Activated CD8-positive, alpha-beta T cell treated with anti-CD3 and anti-CD28 coated beads, Interleukin-2, amount 10 ng/mL, durations not matched to agents 7 days and 5 days (primary cell): ENCODE data around the gene TMEM121B. TPM values are rescaled to one million over a fixed set of nuclear protein-coding genes. Genes with fewer than 3 reads are reported as not detected.
A peak's percentile ranks its signal among the peaks of the same experiment; 100 is the strongest.

Source experiments
- ATAC-seq: fragments of 150-1000 bp; cut with Tn5 transposase; one replicate; pipeline ENCODE4 v1.10.0; 2021; ENCODE audit warnings: moderate library complexity
- CTCF ChIA-PET: fragments of 350-600 bp; sonication (Branson Sonifier 250); formaldehyde crosslinking; loops from one replicate; lab custom pipeline; 2021; ENCODE audit warnings: antibody characterized with exemption; lab: Charles Lee
- POLR2A ChIA-PET: fragments of 350-600 bp; sonication (Branson Sonifier 250); formaldehyde crosslinking; loops from one replicate; lab custom pipeline; 2021; ENCODE audit warnings: antibody characterized with exemption; lab: Charles Lee
- DNase-seq: peaks from one replicate; pipeline ENCODE4 v3.0.0-alpha.2; 2020
- H3K27ac Mint-ChIP-seq: one replicate; pipeline ENCODE4 v1.8.0; 2021; ENCODE audit warnings: mild to moderate bottlenecking, mixed read lengths
- H3K27me3 Mint-ChIP-seq: one replicate; pipeline ENCODE4 v1.8.0; 2021; ENCODE audit warnings: low read depth, mixed read lengths
- H3K36me3 Mint-ChIP-seq: one replicate; pipeline ENCODE4 v1.8.0; 2021; ENCODE audit warnings: low read depth, mixed read lengths
- H3K4me1 Mint-ChIP-seq: one replicate; pipeline ENCODE4 v1.8.0; 2021; ENCODE audit warnings: low read depth, mixed read lengths
- H3K4me3 Mint-ChIP-seq: one replicate; pipeline ENCODE4 v1.8.0; 2021; ENCODE audit warnings: mild to moderate bottlenecking, mixed read lengths
- H3K9me3 Mint-ChIP-seq: one replicate; pipeline ENCODE4 v1.8.0; 2022; ENCODE audit warnings: mixed read lengths; ENCODE audit not compliant: insufficient read depth
- total RNA-seq, 2 experiments: library from RNA; stranded (reverse); gene quantifications; one replicate each; pipeline ENCODE4 v1.2.3, GENCODE V29; 2021

Gene TMEM121B
- total RNA-seq, 2 experiments from 2014 or later = 0.11 to 0.18 TPM

- Mint-ChIP-seq H3K4me3 (no peak overlapping the region), H3K27ac (peak overlapping the region; percentile 23), H3K9me3 (no peaks in the 10 kb centered on the region), H3K4me1 (no peaks in the 10 kb centered on the region), H3K36me3 (peaks cover 18% of the 10 kb centered on the region), H3K27me3 (no peaks in the 10 kb centered on the region)
- DNase-seq (no peak), ATAC-seq (no peak)
- ChIA-PET POLR2A (no interaction called here), CTCF (interaction anchor here (0.5 kb wide), 1 partner anchor 156 kb away, joined by 3 read pairs; no protein-coding TSS in a partner anchor)
Measured at GRCh38 chr22:17137170-17137569, 16.0 kb upstream of the TMEM121B start.

- ATAC-seq (no peak), DNase-seq (no peak)
- ChIA-PET CTCF (interaction anchor here (0.7 kb wide), 1 partner anchor 366 kb away, joined by 3 read pairs; no protein-coding TSS in a partner anchor), POLR2A (no interaction called here)
- peaks cover under 1% of the 10 kb centered on the region for H3K4me1 Mint-ChIP-seq
- H3K36me3 Mint-ChIP-seq = peaks cover 13% of the 10 kb centered on the region
- no peak overlapping the region for H3K4me3 Mint-ChIP-seq
- H3K9me3 Mint-ChIP-seq = no peaks in the 10 kb centered on the region
- H3K27me3 Mint-ChIP-seq = no peaks in the 10 kb centered on the region
- no peak overlapping the region for H3K27ac Mint-ChIP-seq
Measured at GRCh38 chr22:17135153-17135760, 14.1 kb upstream of the TMEM121B start.

- Mint-ChIP-seq H3K4me3 (no peak overlapping the region), H3K27me3 (no peaks in the 10 kb centered on the region), H3K4me1 (peaks cover 2% of the 10 kb centered on the region), H3K36me3 (peaks cover 4% of the 10 kb centered on the region), H3K27ac (no peak overlapping the region), H3K9me3 (no peaks in the 10 kb centered on the region)
- ChIA-PET POLR2A (no interaction called here), CTCF (no interaction called here)
- ATAC-seq (no peak), DNase-seq (no peak)
Measured at GRCh38 chr22:17133137-17133536, 12.0 kb upstream of the TMEM121B start.

GRCh38 chr22:17132112-17132511 is 11.0 kb upstream of the TMEM121B start:
- Mint-ChIP-seq H3K9me3 (no peaks in the 10 kb centered on the region), H3K27ac (no peak overlapping the region), H3K27me3 (peaks cover 2% of the 10 kb centered on the region), H3K4me1 (peaks cover 2% of the 10 kb centered on the region), H3K36me3 (peaks cover 2% of the 10 kb centered on the region), H3K4me3 (no peak overlapping the region)
- DNase-seq (no peak), ATAC-seq (no peak)
- CTCF ChIA-PET = interaction anchor here (1.8 kb wide), 1 partner anchor 40 kb away, joined by 10 read pairs; no protein-coding TSS in a partner anchor
- POLR2A ChIA-PET = no interaction called here

GRCh38 chr22:17131686-17132085 is 10.5 kb upstream of the TMEM121B start:
- Mint-ChIP-seq H3K36me3 (peaks cover 2% of the 10 kb centered on the region), H3K9me3 (no peaks in the 10 kb centered on the region), H3K27ac (no peak overlapping the region), H3K4me1 (peaks cover 2% of the 10 kb centered on the region), H3K4me3 (no peak overlapping the region), H3K27me3 (peaks cover 2% of the 10 kb centered on the region)
- ATAC-seq = no peak
- ChIA-PET CTCF (interaction anchor here (1.8 kb wide), 1 partner anchor 40 kb away, joined by 10 read pairs; no protein-coding TSS in a partner anchor), POLR2A (no interaction called here)
- DNase-seq = no peak

GRCh38 chr22:17130199-17130598 is 9.0 kb upstream of the TMEM121B start:
- Mint-ChIP-seq H3K9me3 (no peaks in the 10 kb centered on the region), H3K27me3 (peaks cover 2% of the 10 kb centered on the region), H3K36me3 (peaks cover 2% of the 10 kb centered on the region), H3K4me3 (no peak overlapping the region), H3K27ac (no peak overlapping the region), H3K4me1 (peaks cover 2% of the 10 kb centered on the region)
- ChIA-PET POLR2A (no interaction called here), CTCF (no interaction called here)
- ATAC-seq (no peak), DNase-seq (no peak)

GRCh38 chr22:17120711-17121232 is 388 bp downstream of the TMEM121B start:
- Mint-ChIP-seq H3K27me3 (peaks cover 29% of the 10 kb centered on the region), H3K27ac (no peak overlapping the region), H3K4me1 (peaks cover 41% of the 10 kb centered on the region), H3K4me3 (no peak overlapping the region), H3K36me3 (no peaks in the 10 kb centered on the region), H3K9me3 (no peaks in the 10 kb centered on the region)
- no peak for DNase-seq
- peak; percentile 44 for ATAC-seq
- ChIA-PET CTCF (no interaction called here), POLR2A (no interaction called here)

- H3K27ac Mint-ChIP-seq = no peak overlapping the region
- no peaks in the 10 kb centered on the region for H3K36me3 Mint-ChIP-seq
- ChIA-PET CTCF (no interaction called here), POLR2A (no interaction called here)
- ATAC-seq (peak; percentile 69), DNase-seq (peak; percentile 72)
- H3K9me3 Mint-ChIP-seq = no peaks in the 10 kb centered on the region
- peaks cover 46% of the 10 kb centered on the region for H3K4me1 Mint-ChIP-seq
- H3K27me3 Mint-ChIP-seq = peaks cover 29% of the 10 kb centered on the region
- no peak overlapping the region for H3K4me3 Mint-ChIP-seq
Measured at GRCh38 chr22:17120281-17120680, 879 bp downstream of the TMEM121B start.

- ChIA-PET POLR2A (interaction anchor here (0.8 kb wide), 1 partner anchor 32 kb away, joined by 3 read pairs; no protein-coding TSS in a partner anchor), CTCF (no interaction called here)
- Mint-ChIP-seq H3K4me1 (peaks cover 53% of the 10 kb centered on the region), H3K27ac (no peak overlapping the region), H3K27me3 (peaks cover 29% of the 10 kb centered on the region), H3K4me3 (no peak overlapping the region), H3K9me3 (no peaks in the 10 kb centered on the region), H3K36me3 (no peaks in the 10 kb centered on the region)
- DNase-seq (no peak), ATAC-seq (no peak)
Measured at GRCh38 chr22:17119481-17120202, 1.5 kb downstream of the TMEM121B start.

GRCh38 chr22:17118342-17118741 is 2.8 kb downstream of the TMEM121B start:
- peaks cover 25% of the 10 kb centered on the region for H3K27me3 Mint-ChIP-seq
- H3K27ac Mint-ChIP-seq = peak overlapping the region; percentile 83
- peak overlapping the region; percentile 42 for H3K4me3 Mint-ChIP-seq
- H3K36me3 Mint-ChIP-seq = no peaks in the 10 kb centered on the region
- no peak for DNase-seq
- CTCF ChIA-PET = interaction anchor here (1.3 to 5.7 kb wide), 2 partner anchors 11 to 54 kb away, joined by 4 to 24 read pairs; no protein-coding TSS in a partner anchor
- no peak for ATAC-seq
- no peaks in the 10 kb centered on the region for H3K9me3 Mint-ChIP-seq
- POLR2A ChIA-PET = no interaction called here
- H3K4me1 Mint-ChIP-seq = peaks cover 56% of the 10 kb centered on the region

GRCh38 chr22:17117890-17118289 is 3.3 kb downstream of the TMEM121B start:
- POLR2A ChIA-PET = interaction anchor here (1.0 kb wide), 1 partner anchor 148 kb away, joined by 3 read pairs; no protein-coding TSS in a partner anchor
- ATAC-seq (peak; percentile 32), DNase-seq (peak; percentile 41)
- peaks cover 24% of the 10 kb centered on the region for H3K27me3 Mint-ChIP-seq
- H3K9me3 Mint-ChIP-seq = no peaks in the 10 kb centered on the region
- CTCF ChIA-PET = interaction anchor here (0.7 to 5.7 kb wide), 3 partner anchors 10 to 54 kb away, joined by 3 to 24 read pairs (median 4); no protein-coding TSS in a partner anchor
- H3K27ac Mint-ChIP-seq = peak overlapping the region; percentile 83
- peak overlapping the region; percentile 42 for H3K4me3 Mint-ChIP-seq
- H3K4me1 Mint-ChIP-seq = peaks cover 56% of the 10 kb centered on the region
- peaks cover 2% of the 10 kb centered on the region for H3K36me3 Mint-ChIP-seq
